HepG2 (cell line): Measurements from ENCODE around the gene SLC35B1. TPM values are rescaled to one million over a fixed set of nuclear protein-coding genes. Genes with fewer than 3 reads are reported as not detected.

Experiments
- ATAC-seq: fragments of 200-7000 bp; cut with Tn5 transposase; 3 replicates; pipeline ENCODE4 v1.9.1; 2020; ENCODE audit warnings: mild to moderate bottlenecking, moderate library complexity
- BruUV-seq: library from RNA; stranded (reverse); fragments of 400-500 nt; replicated peaks from 2 replicates; lab custom pipeline; 2021; lab: Mats Ljungman, UMichigan
- CTCF ChIA-PET: fragments of 300-600 bp; formaldehyde crosslinking; extraction: SDS; loops from one replicate; lab custom pipeline; 2021; ENCODE audit warnings: low total read pairs, inconsistent platforms, low intra/inter-chr PET ratio; lab: Yijun Ruan, JAX
- POLR2A ChIA-PET: fragments of 350-600 bp; sonication (Branson Sonifier 250); formaldehyde crosslinking; loops from one replicate; lab custom pipeline; 2020; ENCODE audit warnings: antibody characterized with exemption, inconsistent platforms; lab: Yijun Ruan, JAX
- DNase-seq: peaks from one replicate; pipeline ENCODE4 v3.0.0-alpha.2; 2015; ENCODE audit warnings: low spot score
- FAIRE-seq: peaks from 3 replicates; lab custom pipeline; 2011; peaks lifted over from hg19 to GRCh38; lab: Jason Lieb, UNC
- H2AFZ ChIP-seq: one replicate; pipeline ENCODE4 v1.6.1; 2011; ENCODE audit warnings: low read length, inconsistent platforms
- H3K27ac ChIP-seq: fragments of 300-600 bp; 3 replicates; pipeline ENCODE4 v1.8.0; 2011; ENCODE audit warnings: mixed run types, mild to moderate bottlenecking, mixed read lengths, low read length, inconsistent platforms; ENCODE audit not compliant: insufficient read depth; ENCODE audit errors: extremely low read length
- H3K27me3 ChIP-seq, 2 experiments: fragments of 200-600 bp in 1 of 2; 2 replicates in 1 of 2; 3 replicates in 1 of 2; pipeline versions ENCODE4 v1.6.0 to v1.8.0; 2011; ENCODE audit warnings: low read length in 2 of 2, mild to moderate bottlenecking in 2 of 2, moderate library complexity in 2 of 2, inconsistent platforms in 1 of 2; ENCODE audit not compliant: insufficient read depth in 2 of 2, control insufficient read depth in 1 of 2
- H3K36me3 ChIP-seq, 2 experiments: fragments of 200-600 bp in 1 of 2; replicated peaks in 1 of 2; 2 replicates in 1 of 2; 3 replicates in 1 of 2; pipeline versions ENCODE4 v1.5.1 to v1.8.0; 2011; ENCODE audit warnings: low read length in 2 of 2, inconsistent platforms in 1 of 2; ENCODE audit not compliant: insufficient read depth in 2 of 2, control insufficient read depth in 1 of 2
- H3K4me1 ChIP-seq: 2 replicates; pipeline ENCODE4 v1.5.1; 2012; ENCODE audit warnings: low read length, inconsistent platforms; ENCODE audit not compliant: insufficient read depth
- H3K4me2 ChIP-seq: 2 replicates; pipeline ENCODE4 v1.6.0; 2011; ENCODE audit warnings: low read depth, low read length, inconsistent platforms
- H3K4me3 ChIP-seq, 3 experiments: fragments of 200-600 bp in 1 of 3; sonication (generic), shearing (Covaris generic) in 1 of 3; replicated peaks in 1 of 3; 2 replicates each; pipeline ENCODE4 v1.5.1; 2011 to 2016; ENCODE audit warnings: low read length in 3 of 3, inconsistent platforms in 2 of 3, low read depth in 2 of 3, mild to moderate bottlenecking in 2 of 3, control low read depth in 1 of 3, mixed read lengths in 1 of 3; ENCODE audit not compliant: insufficient read depth in 1 of 3
- H3K79me2 ChIP-seq: one replicate; pipeline ENCODE4 v1.6.1; 2011; ENCODE audit warnings: low read length, inconsistent platforms; ENCODE audit not compliant: insufficient read depth
- H3K9ac ChIP-seq: 2 replicates; pipeline ENCODE4 v1.6.0; 2011; ENCODE audit warnings: mild to moderate bottlenecking, low read depth, low read length, inconsistent platforms; ENCODE audit not compliant: insufficient read depth
- H3K9me3 ChIP-seq: 2 replicates; pipeline ENCODE4 v1.5.1; 2012; ENCODE audit warnings: mild to moderate bottlenecking, low read length
- H4K20me1 ChIP-seq: 2 replicates; pipeline ENCODE4 v1.6.0; 2011; ENCODE audit warnings: inconsistent platforms, mild to moderate bottlenecking, low read length, moderate library complexity; ENCODE audit not compliant: insufficient read depth
- AFF4 ChIP-seq: sonication (generic); formaldehyde crosslinking; IDR thresholded peaks from 2 replicates; pipeline ENCODE4 v1.4.0; 2020; ENCODE audit warnings: missing genetic modification reagents
- AGO2 ChIP-seq: fragments of 200-400 bp; formaldehyde crosslinking; optimal IDR thresholded peaks from 2 replicates; pipeline ENCODE3; 2017; ENCODE audit warnings: mild to moderate bottlenecking, low read depth, low read length, moderate library complexity
- BRCA1 ChIP-seq: sonication (generic); formaldehyde crosslinking; IDR thresholded peaks from 2 replicates; pipeline ENCODE4 v1.4.0; 2020; ENCODE audit warnings: missing genetic modification reagents
- CBX5 ChIP-seq: sonication (generic); formaldehyde crosslinking; IDR thresholded peaks from 2 replicates; pipeline ENCODE4 v1.4.0; 2020; ENCODE audit warnings: missing genetic modification reagents, borderline replicate concordance
- MTA1 ChIP-seq: sonication (generic); formaldehyde crosslinking; IDR thresholded peaks from 2 replicates; pipeline ENCODE4 v1.4.0; 2020; ENCODE audit warnings: missing genetic modification reagents, mild to moderate bottlenecking, borderline replicate concordance
- NFIC ChIP-seq: IDR thresholded peaks from 2 replicates; pipeline ENCODE4 v1.6.1; 2012; ENCODE audit warnings: mild to moderate bottlenecking, low read length, inconsistent platforms
- ZBTB10 ChIP-seq: sonication (generic); formaldehyde crosslinking; IDR thresholded peaks from 2 replicates; pipeline ENCODE4 v1.4.0; 2020; ENCODE audit warnings: missing genetic modification reagents, borderline replicate concordance
- ZBTB25 ChIP-seq: IDR thresholded peaks from 2 replicates; pipeline ENCODE4 v1.6.1; 2018; ENCODE audit warnings: missing genetic modification reagents
- ZNF30 ChIP-seq: sonication (generic); formaldehyde crosslinking; IDR thresholded peaks from 2 replicates; pipeline ENCODE4 v1.5.0; 2020; ENCODE audit warnings: mild to moderate bottlenecking, missing genetic modification reagents
- ZNF34 ChIP-seq: sonication (generic); formaldehyde crosslinking; IDR thresholded peaks from 2 replicates; pipeline ENCODE4 v1.4.0; 2020; ENCODE audit warnings: mild to moderate bottlenecking, missing genetic modification reagents, borderline replicate concordance
- ZNF362 ChIP-seq: sonication (generic); formaldehyde crosslinking; IDR thresholded peaks from 2 replicates; pipeline ENCODE4 v1.4.0; 2020; ENCODE audit warnings: missing genetic modification reagents, mild to moderate bottlenecking, borderline replicate concordance
- ZSCAN21 ChIP-seq: sonication (generic); formaldehyde crosslinking; IDR thresholded peaks from 2 replicates; pipeline ENCODE4 v1.8.0; 2022; ENCODE audit warnings: mild to moderate bottlenecking, missing genetic modification reagents, moderate library complexity, borderline replicate concordance
- WGBS: methylation state at CpG from one replicate; pipeline ENCODE4 v1.1.6; 2017; ENCODE audit warnings: low lambda C conversion rate; 5-methylcytosine and 5-hydroxymethylcytosine counted together
- in situ Hi-C: cut with HindIII; loops from 2 replicates; pipeline ENCODE4 v1.10.0; 2017; ENCODE audit warnings: low pct_unique_long_range_greater_than_20kb; ENCODE audit not compliant: extremely low pct_ligation_motif_present
- intact Hi-C: fragments of 100-400 bp; cut with micrococcal nuclease; formaldehyde crosslinking; loops from one replicate; pipeline ENCODE4 v1.10.0; 2022; ENCODE audit not compliant: unreplicated experiment
- polyA plus RNA-seq, 8 experiments: library from polyadenylated mRNA; depleted of rRNA in 3 of 8; stranded (reverse) in 7 of 8; unstranded in 1 of 8; fragments of >200 nt; fragmentation: Illumina TruSeq in 4 of 8; extraction: Trizol in 4 of 8; gene quantifications; 2 replicates each; pipeline versions ENCODE4 v1.2.1 to v1.2.3, GENCODE V29; 2011 to 2016; ENCODE audit warnings: low read depth in 4 of 8, missing spikeins in 1 of 8, mixed read lengths in 1 of 8; ENCODE audit not compliant: insufficient read depth in 1 of 8
- total RNA-seq, 5 experiments: library from RNA; depleted of rRNA; stranded (reverse); fragments of >200 nt; fragmentation: Illumina TruSeq; extraction: Trizol; gene quantifications; 2 replicates each; pipeline ENCODE4 v1.2.3, GENCODE V29; 2016; ENCODE audit warnings: low read depth in 1 of 5

The SLC35B1 gene
- total and polyA plus RNA-seq, 2 of the 13 experiments (the other 11 are each of a cell fraction or from before 2014, with no cell fraction given): 99.6 to 113 TPM

GRCh38 chr17:49677933-49678847, 29.6 kb downstream of the SLC35B1 start, which contains the start of gene SPOP:
Gene SPOP, minus strand, starts transcription at chr17:49678097. Its CDS starts 55,287 bp downstream, at chr17:49622810.
- ATAC-seq (peak; percentile 88), FAIRE-seq (peak; percentile 81), DNase-seq (peak; percentile 98)
- BruUV-seq: no TSS peak
- CTCF ChIA-PET: interaction anchor here (1.0 kb wide), 1 partner anchor 103 kb away, joined by 6 read pairs; the partner anchor contains the start of gene NXPH3
- H3K36me3 ChIP-seq: peaks cover 0 to 11% of the 10 kb centered on the region in 2 experiments; a peak in 2 of 5 replicates
- in situ Hi-C loops (no loop called here), intact Hi-C loops (no loop called here)
- H3K27ac ChIP-seq: peak within 1 kb of the TSS; percentile 73
- H3K27me3 ChIP-seq: no peaks in the 10 kb centered on the region; a peak in 1 of 5 replicates
- H3K4me3 ChIP-seq: peak within 1 kb of the TSS; percentile 68 to 77 (median 74)
- POLR2A ChIA-PET: interaction anchor here (0.9 to 1.6 kb wide), 9 partner anchors 9 to 110 kb away, joined by 3 to 12 read pairs (median 4); partner anchors contain the start of genes KAT7, NXPH3 and SLC35B1
- peaks cover 49% of the 10 kb centered on the region for H3K4me1 ChIP-seq
- no peaks in the 10 kb centered on the region for H3K9me3 ChIP-seq
- WGBS: 18% methylated on average over 46 of the region's 53 CpGs
- peak within 1 kb of the TSS; percentile 94 for H3K4me2 ChIP-seq
- H2AFZ ChIP-seq: peak within 1 kb of the TSS; percentile 52
- H3K9ac ChIP-seq: peak within 1 kb of the TSS; percentile 80
- peaks cover 11% of the 10 kb centered on the region; the same call in 1 of the 2 replicates for H4K20me1 ChIP-seq
- peaks cover 40% of the 10 kb centered on the region for H3K79me2 ChIP-seq
- peak; percentile 52; the same call in 1 of the 2 replicates for TF ChIP-seq ZNF362 (CRISPR knock-in tag)
- peak; percentile 85; the same call in 1 of the 2 replicates for TF ChIP-seq ZBTB10 (CRISPR knock-in tag)
- TF ChIP-seq AGO2: peak; percentile 10
- TF ChIP-seq ZSCAN21: peak; percentile 90
- TF ChIP-seq NFIC: no peak
- TF ChIP-seq MTA1 (CRISPR knock-in tag): peak; percentile 62; the same call in 1 of the 2 replicates
- 0 out of 2 replicates have a peak, but pooled peaks have one; percentile 60 for TF ChIP-seq AFF4 (CRISPR knock-in tag)
- TF ChIP-seq CBX5 (CRISPR knock-in tag): peak; percentile 80; the same call in 1 of the 2 replicates
- TF ChIP-seq ZBTB25 (CRISPR knock-in tag): peak; percentile 92
- TF ChIP-seq BRCA1 (CRISPR knock-in tag): peak; percentile 92; the same call in 1 of the 2 replicates
- TF ChIP-seq ZNF30 (CRISPR knock-in tag): peak; percentile 98; the same call in 1 of the 2 replicates
- no peak for TF ChIP-seq ZNF34 (CRISPR knock-in tag)
